GM18520 (cell line): ENCODE results near the gene TTC33.
"Not testable (repeated sequence)": the region's sequence is repeated elsewhere in the genome, so short reads cannot be mapped to it uniquely, and the experiment has no call there.

Source experiments
- ATAC-seq: cut with Tn5 transposase; IDR thresholded peaks from one replicate; pipeline ENCODE4 v1.9.1; 2021; ENCODE audit not compliant: unreplicated experiment

The TTC33 gene

DNA sequence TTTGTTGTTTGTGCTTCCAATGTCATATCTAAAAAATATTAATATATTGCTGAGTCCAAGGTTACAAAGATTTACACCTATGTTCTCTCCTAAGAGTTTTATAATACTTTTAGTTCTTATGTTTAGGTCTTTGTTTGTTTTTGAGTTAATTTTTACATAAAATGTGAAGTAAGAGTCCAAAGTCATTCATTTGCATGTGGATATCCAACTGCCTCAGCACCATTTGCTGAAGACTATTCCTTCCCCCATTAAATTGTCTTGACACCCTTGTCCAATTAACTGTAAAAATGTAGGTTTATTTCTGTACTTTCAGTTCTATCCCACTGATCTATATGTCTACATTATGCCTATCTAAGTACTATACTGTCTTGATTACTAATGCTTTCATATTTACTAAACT lies 35.7 kb downstream of the TTC33 start:
- ATAC-seq = no peak

DNA sequence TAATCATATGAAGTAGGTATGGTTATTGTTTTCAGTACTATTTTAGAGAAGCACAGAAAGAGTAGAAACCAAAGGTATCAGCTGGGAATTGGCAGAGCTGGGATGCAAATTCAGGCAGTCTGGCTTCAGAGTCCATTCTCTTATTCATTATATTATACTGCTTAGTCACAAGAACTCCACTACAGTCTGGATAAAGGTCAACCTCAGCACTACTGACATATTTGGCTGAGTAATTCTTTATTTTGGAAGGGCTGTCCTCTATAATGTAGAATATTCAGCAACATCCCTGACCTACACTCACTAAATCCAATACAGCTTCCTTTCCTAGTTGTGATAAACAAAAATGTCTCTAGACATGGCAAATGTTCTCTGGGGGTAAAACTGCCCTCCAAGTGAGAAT lies 38.5 kb downstream of the TTC33 start:
- ATAC-seq = no peak

DNA sequence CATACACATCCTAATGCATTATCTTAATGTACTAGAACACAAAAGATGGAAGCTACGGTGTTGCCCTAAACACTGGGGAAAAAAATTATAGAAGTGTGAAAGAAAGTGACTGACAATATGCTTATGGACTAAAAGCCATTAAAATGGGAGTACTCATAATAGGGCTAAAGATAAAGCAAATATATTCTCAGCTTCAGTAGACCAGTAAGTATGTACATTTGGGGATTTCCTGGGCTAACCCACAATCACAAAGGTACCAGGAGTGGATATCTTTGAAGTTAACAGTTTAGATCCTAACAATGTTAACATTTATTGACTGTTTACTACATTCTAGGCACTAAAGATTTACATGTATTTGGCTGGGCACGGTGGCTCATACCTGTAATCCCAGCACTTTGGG lies 39.2 kb downstream of the TTC33 start:
- no peak for ATAC-seq

DNA sequence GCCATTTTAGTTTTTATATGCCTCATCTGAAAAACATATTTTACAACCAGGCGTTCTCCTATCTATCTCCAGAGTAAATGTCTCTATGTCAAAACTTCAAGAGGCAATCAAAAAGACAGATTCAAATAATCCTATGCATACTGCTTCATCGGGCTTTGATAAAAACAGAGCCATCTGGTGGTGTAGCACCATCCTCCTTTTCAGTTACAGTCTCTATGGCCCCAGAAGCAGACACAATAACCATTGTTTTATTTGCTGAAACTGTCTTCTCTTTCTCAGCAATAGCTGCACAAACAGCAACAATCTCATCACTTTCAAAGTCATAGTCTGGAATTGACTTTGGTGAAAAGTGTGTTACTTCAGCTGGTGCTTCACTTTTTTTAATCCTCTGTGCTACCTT lies 39.8 kb downstream of the TTC33 start:
- no peak for ATAC-seq

DNA sequence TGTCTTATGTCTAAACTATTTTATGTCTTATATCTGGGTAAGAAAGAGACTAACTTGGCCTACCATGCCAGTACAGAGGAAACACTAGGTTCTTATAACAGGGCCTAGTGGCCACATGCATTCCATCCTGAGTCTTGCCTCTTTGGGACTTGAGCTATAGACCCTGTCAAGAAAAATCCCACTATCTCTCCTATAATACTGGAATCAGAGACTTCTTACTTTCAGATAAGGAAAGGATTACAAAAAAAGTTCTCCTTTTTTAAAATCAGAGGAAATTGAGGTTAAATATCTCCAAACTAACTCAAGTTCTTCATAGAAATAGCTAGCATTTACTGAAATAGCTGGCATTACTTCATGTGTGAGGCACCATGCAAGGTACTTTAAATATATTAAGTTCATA lies 41.8 kb downstream of the TTC33 start:
- ATAC-seq = no peak

DNA sequence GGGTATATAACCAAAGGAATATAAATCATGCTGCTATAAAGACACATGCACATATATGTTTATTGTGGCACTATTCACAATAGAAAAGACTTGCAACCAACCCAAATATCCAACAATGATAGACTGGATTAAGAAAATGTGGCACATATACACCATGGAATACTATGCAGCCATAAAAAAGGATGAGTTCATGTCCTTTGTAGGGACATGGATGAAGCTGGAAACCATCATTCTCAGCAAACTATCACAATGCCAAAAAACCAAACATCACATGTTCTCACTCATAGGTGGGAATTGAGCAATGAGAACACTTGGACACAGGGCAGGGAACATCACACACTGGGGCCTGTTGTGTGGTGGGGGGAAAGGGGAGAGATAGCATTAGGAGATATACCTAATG lies 45.2 kb downstream of the TTC33 start:
- not testable (repeated sequence) for ATAC-seq

GRCh38 chr5:40705484-40705883 lies 50.3 kb downstream of the TTC33 start:
- not testable (repeated sequence) for ATAC-seq

DNA sequence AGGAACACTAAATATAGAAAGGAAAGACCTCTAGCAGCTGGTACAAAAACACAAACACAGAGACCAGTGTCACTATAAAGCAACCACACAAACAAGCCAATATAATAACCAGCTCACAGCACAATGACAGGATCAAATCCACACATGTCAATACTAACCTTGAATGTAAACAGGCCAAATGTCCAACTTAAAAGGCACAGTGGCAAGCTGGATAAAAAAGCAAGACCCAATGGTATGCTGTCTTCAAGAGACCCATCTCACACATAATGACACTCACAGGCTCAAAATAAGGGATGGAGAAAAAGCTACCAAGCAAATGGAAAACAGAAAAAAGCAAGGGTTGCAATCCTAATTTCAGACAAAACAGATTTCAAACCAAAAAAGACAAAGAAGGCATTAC lies 53.7 kb downstream of the TTC33 start:
- not testable (repeated sequence) for ATAC-seq

- no peak for ATAC-seq
These were observed 55.5 kb downstream of the TTC33 start for GRCh38 chr5:40700116-40700782.

GRCh38 chr5:40694433-40694832 lies 61.3 kb downstream of the TTC33 start:
- ATAC-seq = no peak

DNA sequence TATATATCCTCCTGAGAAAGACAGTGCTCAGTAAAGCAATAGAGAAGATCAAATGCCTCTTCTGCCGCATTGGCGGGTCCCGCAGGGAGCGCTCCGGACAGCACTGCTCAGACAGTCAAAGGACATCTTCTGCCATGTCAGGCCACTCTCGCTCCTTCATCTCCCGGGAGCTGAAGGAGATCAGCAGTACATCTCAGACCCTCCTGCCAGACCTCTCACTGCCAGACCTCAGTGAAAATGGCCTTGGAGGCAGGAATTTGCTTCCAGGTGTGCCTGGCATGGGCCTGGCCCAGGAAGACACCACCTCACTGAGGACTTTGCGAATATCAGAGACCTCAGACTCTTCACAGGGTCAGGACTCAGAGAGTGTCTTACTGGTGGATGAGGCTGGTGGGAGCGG lies 63.9 kb downstream of the TTC33 start:
- no peak for ATAC-seq

- no peak for ATAC-seq
These were observed 65.5 kb downstream of the TTC33 start for GRCh38 chr5:40690267-40690666.

DNA sequence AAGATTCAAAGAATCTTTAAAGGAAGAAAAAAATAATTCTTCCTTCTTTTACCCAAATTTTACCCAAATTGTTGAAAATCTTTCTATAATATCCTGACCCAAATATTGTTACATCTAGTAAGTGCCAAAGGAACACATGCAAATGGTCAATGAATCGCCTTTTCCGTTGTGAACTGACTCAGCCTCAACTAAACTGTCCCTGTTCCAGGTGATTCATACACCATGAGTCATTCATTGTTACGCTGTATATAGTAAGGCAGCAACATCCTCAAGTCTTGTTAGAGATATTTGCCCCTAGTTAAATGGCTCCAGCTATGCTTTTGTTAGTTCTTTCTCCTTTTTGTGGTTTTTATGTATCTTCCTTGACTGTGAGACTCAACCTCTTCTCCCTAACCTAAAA lies 66.3 kb downstream of the TTC33 start:
- ATAC-seq = peak; percentile 70

DNA sequence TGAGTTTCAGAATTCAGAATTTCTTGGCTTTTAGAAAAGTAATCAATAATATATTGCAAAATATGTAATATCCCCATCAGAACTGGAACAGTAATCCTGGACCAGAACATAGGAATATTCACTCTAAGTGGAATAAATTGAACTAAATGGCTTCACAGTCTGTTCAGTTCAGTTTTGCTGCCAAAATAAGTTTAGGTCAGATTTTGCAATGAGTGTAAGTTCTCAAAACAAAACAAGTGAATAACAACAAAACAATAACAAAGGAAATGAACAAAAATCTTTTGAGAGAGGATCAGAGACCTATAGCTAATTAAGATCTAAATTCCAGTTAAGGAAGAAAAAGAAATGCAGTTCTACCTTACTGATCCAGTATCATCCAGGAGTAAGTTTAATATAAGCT lies 66.8 kb downstream of the TTC33 start:
- no peak for ATAC-seq

- peak; percentile 66 for ATAC-seq
These were observed 67.5 kb downstream of the TTC33 start for GRCh38 chr5:40688127-40688761.

- ATAC-seq = no peak
These were observed 68.4 kb downstream of the TTC33 start for GRCh38 chr5:40687321-40687720.

DNA sequence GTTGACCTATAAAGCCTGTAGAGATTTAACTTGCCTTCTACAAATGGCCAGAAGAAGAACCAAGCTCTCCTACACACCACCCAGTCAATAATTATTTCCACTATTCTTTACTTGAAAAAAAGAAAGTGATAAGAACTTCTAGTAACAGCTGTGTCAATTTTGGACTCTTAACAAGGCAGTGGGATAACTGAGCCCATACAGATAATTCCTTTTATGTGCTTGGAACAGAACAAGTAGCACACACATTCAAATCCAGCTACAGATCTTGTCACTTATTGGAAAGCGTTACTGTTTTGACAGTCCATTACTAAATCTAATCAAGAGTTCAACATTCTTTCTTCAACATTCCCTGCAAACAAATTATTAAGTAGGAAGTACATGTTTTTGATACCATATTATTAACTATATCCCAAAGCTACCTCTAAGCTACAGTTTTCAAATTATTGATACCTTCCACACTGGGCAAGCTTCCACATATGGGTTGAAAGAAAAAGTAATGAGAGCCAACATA lies 69.7 kb downstream of the TTC33 start:
- ATAC-seq = no peak

DNA sequence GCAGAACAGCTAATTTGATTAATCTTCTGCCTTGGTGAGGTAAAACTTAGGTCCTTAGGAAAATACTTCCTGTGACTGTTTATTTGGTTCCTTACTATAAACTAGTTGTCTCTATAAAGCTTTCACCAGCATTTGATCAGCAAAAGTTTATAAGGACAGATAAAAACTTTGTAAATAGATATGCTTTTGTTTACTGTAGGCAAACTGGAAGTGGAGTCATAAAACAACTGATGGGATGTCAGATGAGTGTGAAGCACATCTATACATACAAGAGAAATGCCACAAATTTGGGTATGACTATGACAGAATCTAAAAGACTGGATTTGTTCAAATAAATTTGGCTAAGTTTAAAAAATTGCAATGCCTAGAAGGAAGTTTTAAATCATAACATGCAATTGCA lies 70.6 kb downstream of the TTC33 start:
- no peak for ATAC-seq

- ATAC-seq = no peak
These were observed 72.5 kb downstream of the TTC33 start for GRCh38 chr5:40683305-40683704.

GRCh38 chr5:40682154-40683017 lies 73.4 kb downstream of the TTC33 start:
- ATAC-seq = no peak

DNA sequence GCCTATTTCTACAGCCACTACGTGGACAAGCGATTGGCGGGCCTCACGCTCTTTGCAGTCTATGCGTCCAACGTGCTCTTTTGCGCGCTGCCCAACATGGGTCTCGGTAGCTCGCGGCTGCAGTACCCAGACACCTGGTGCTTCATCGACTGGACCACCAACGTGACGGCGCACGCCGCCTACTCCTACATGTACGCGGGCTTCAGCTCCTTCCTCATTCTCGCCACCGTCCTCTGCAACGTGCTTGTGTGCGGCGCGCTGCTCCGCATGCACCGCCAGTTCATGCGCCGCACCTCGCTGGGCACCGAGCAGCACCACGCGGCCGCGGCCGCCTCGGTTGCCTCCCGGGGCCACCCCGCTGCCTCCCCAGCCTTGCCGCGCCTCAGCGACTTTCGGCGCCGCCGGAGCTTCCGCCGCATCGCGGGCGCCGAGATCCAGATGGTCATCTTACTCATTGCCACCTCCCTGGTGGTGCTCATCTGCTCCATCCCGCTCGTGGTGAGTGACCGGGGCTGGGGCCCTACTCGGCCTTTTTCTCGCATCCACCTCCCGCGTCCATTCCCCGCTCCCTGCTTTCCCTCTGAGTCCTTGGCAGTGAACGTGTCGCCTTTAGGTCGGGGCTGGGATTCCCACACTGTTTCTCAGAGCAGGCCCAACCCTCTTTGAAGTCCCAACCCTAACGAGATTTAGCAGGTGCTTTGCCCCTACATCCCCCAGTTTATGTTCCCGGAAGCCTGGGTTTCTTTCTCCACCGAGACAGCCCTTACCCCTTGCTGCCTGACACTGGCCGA lies 74.2 kb downstream of the TTC33 start:
- no peak for ATAC-seq
